NCI-H2107 treated with DMSO at 0.1 percent for 48 hours (cell line): ENCODE data around the gene AHDC1.
A peak's percentile ranks its signal among the peaks of the same experiment; 100 is the strongest.

Experiments used
- DNase-seq: peaks from one replicate; lab custom pipeline; 2025; ENCODE audit not compliant: unreplicated experiment; lab: John Stamatoyannopoulos, UW

AHDC1 gene

DNA sequence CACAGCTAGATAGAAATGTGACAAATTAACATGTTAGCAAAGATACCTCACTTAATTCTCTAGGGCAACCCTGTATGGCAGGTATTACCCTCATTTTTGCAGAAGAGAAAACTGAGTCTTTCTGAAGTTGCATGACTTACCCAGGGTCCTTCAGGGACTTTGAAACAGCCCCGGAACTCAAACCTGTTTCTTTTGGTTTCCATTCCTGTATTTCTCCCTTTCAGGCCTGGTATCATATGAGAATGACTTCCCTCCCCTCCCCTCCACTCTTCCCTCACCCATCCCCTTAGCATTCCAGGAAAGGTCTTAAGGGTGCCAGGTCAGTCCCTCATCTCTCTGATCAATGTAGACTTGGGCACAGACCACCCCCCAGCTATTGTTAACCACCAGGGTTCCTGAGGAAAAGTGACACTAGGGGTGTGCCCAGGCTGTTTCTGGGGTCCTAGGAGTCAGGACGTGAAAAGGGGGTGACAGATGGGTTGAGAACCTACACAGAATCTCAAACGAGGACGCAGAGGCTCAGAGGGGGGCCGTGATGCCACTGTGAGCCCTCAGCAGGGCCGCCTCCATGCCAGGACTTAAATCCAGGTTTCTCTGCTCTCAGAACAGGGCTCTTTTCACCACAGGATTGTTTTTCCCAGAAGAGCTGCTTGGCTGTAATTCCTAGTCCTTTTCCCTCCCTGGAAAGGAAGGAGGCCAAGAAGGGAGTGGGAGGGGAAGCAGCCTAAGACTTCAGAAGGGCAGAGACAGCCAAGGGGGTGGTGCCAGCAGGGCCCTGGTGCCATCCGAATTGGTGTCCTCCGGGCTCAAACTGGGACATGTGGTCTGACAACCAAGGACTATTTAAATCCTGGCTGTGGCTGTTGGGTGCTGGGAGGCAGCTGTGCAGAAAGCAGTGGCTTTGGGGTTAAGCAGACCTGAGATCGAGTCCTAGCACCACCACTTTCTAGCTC lies 111.9 kb downstream of the AHDC1 start:
- DNase-seq: no peak

DNA sequence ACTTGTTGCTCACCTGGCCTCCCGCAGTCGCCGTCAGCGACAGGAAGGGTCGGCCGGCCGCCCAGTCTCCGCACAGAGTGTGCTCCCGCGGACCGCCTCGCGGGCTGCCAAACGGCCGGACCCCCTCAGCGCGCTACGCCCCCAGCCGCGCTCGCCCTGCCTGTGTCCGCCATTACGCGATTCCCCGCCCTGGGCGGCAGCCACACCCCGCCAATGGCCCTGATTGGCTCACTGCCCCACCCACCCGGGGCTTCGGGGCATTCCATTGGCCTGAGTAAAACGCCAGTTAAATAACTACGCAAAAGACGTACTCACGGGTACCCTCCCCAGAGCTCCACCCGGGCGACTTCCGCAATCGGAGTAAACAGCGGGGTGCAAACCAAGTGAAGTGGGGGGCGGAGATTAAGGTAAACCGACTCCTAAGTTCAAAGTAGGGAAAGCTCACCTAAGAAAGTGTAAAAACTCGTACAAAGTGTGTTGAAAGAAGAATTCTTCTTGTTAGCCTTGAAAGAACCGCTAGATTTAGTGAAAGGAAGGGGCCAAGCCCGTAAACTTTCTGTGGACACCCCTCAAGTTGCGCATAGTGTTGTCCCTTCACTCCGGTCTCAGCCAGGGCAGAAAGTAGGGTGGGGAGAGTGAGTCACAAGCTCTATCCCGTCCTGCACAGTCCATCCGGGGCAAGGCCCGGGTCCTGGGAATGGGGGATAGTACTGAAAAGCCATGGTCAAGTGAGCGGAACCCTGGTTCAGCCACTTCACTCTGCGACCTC lies 113.8 kb downstream of the AHDC1 start, which contains the start of gene WASF2:
TSS of gene WASF2 (minus strand) at position 195 of the 769 bp plus-strand sequence. CDS start 61,277 bp downstream, outside the sequence.
- DNase-seq: peak; percentile 91

DNA sequence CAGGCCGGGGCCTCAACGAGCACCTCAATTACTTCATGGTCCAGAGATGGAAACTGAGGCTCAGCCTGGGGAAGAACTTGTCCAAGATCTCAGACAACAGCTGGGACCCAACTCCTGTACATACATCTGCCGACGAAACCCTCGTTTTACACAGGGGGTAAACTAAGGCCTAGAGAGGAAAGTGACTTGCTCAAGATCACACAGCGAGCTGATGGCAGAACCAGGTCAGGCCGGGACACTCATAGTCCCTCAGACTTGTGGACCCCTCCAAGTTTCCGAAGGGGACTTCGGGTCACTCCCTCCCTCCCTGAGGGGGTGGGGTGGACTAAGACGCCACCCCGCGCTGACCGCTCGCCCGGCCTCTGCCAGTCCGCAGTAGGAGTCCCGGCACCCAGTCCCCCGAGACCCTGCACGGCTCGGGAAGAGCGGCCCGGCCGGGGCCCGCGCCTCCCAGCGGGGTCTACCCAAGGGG lies 114.4 kb downstream of the AHDC1 start:
- no peak for DNase-seq

DNA sequence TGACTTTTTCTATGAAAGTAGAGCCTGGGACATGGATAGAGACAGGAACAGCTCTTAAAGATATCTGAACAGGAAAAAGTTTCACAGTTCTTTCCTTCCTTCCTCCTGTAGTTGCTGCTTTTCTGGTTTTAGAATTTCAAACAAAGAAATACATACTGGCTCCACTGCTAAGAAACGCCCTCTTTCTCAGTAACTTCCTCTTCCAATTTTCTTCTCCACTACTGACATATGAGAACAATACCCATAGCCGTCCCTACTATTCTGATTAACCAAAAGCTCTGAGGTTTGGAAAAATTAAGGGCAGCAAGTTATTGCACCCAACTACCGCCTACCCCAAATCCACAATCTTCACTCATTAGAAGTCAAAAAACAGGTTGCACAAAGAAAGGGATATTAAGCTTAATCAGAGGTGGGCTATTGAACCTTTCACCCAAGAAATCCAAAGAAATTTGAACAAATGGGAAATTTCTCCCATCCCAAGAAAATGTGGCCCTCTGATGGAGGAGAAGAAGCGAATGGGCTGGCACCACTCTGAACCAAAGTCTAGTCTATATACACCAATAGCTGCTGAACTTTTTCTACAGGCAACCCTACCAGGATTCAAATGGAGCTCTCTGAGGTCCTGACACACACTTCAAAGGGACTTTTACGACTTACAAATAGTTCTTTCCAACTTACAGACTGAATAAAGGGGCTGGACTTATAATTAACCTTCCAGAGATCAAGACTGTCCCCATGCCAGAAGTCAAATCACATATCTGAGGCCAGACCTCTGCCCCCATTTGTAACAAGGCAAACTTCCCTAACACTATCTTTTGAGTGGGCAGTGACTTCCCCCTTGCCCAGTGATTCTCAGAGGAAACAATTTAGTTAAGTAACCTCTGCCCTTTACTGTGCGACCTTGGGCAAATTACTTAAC lies 115.7 kb downstream of the AHDC1 start:
- DNase-seq: no peak

DNA sequence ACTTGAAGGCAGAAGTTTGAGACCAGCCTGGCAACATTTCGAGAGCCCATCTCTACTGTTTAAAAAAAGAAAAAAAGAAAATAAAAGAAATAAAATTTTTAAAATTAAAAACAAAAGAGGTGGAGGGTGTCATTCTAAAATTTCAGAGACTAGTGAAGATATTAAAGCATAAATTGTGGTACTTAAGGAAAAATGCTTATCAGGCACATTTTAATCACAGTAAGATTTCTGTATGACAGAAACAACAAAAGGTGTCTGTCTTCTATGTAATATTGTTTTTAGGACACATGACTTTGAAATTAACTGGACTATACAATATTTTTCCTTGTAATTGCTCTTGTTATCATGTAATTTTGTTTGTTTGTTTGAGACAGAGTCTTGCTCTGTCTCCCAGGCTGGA lies 118.6 kb downstream of the AHDC1 start:
- no peak for DNase-seq
